ENCODE measurements around the gene OSBPL5. TPM values are rescaled to one million over a fixed set of nuclear protein-coding genes. Genes with fewer than 3 reads are reported as not detected.

Gene OSBPL5
- total and polyA plus RNA-seq, 10 donors: 5.1 to 91.2 (median 51.0) TPM

GRCh38 chr11:3051196-3052108 is 113.7 kb downstream of the OSBPL5 start:
- WGBS, 5 donors: 72 to 84% (median 77%) methylated on average over 13 of the region's 13 CpGs
- Histone ChIP-seq H3K27me3 (replicated peaks in 1 of 7) (no peaks in the 10 kb centered on the region), H3K4me1 (peaks cover 8 to 85% (median 58%) of the 10 kb centered on the region in 6 donors), H3K9me3 (no peaks in the 10 kb centered on the region), H3K36me3 (peaks cover 0 to 49% (median 6%) of the 10 kb centered on the region in 6 donors), H3K4me3 (no peak overlapping the region), H3K27ac (peak overlapping the region in 1 of 8 donors; percentile 12)
- intact Hi-C loops (cut with DNase I; ENCODE audit: low total_unique reads): no loop called here
- TF ChIP-seq POLR2A (IDR thresholded peaks at IDR 0.05) (no peak), POLR2AphosphoS5 (IDR thresholded peaks at IDR 0.05) (no peak), CTCF (IDR thresholded peaks at IDR 0.05 in 8 of 11, conservative IDR thresholded peaks at IDR 0.05 in 3 of 11) (no peak)
- DNase-seq: peak; percentile 29

GRCh38 chr11:3050386-3051195 is 114.5 kb downstream of the OSBPL5 start:
- H3K27ac ChIP-seq: peak overlapping the region in 4 of 8 donors; percentile 68 to 87 (median 74)

GRCh38 chr11:3049430-3050243 is 115.5 kb downstream of the OSBPL5 start:
- H3K4me3 ChIP-seq: peak overlapping the region in 1 of 8 donors; percentile 30
- DNase-seq: peak; percentile 92
- peaks cover 0 to 74% (median 41%) of the 10 kb centered on the region in 6 donors for H3K4me1 ChIP-seq
- intact Hi-C loops (cut with DNase I; ENCODE audit: low total_unique reads): no loop called here
- H3K27me3 ChIP-seq (replicated peaks in 1 of 7): no peaks in the 10 kb centered on the region
- H3K9me3 ChIP-seq: no peaks in the 10 kb centered on the region
- TF ChIP-seq POLR2A (IDR thresholded peaks at IDR 0.05): no peak
- TF ChIP-seq POLR2AphosphoS5 (IDR thresholded peaks at IDR 0.05): peak; percentile 67 to 78 (median 74)
- TF ChIP-seq CTCF (IDR thresholded peaks at IDR 0.05 in 8 of 11, conservative IDR thresholded peaks at IDR 0.05 in 3 of 11): peak in 10 of 11 experiments; percentile 17 to 59 (median 34)
- H3K36me3 ChIP-seq: peaks cover 0 to 65% (median 19%) of the 10 kb centered on the region in 6 donors
- WGBS, 5 donors: 61 to 79% (median 65%) methylated on average over 14 to 18 of the region's 18 CpGs
- H3K27ac ChIP-seq: peak overlapping the region in 7 of 8 donors; percentile 4 to 87 (median 68)

More at GRCh38 chr11:3050386-3051195, 114.5 kb downstream of the OSBPL5 start:
- peak; percentile 72 for DNase-seq
- no peaks in the 10 kb centered on the region for H3K27me3 ChIP-seq (replicated peaks in 1 of 7)
- H3K4me1 ChIP-seq: peaks cover 0 to 84% (median 49%) of the 10 kb centered on the region in 6 donors
- H3K36me3 ChIP-seq: peaks cover 0 to 57% (median 11%) of the 10 kb centered on the region in 6 donors
- TF ChIP-seq CTCF (IDR thresholded peaks at IDR 0.05 in 8 of 11, conservative IDR thresholded peaks at IDR 0.05 in 3 of 11): no peak
- no peak for TF ChIP-seq POLR2AphosphoS5 (IDR thresholded peaks at IDR 0.05)
- no peak for TF ChIP-seq POLR2A (IDR thresholded peaks at IDR 0.05)
- no peaks in the 10 kb centered on the region for H3K9me3 ChIP-seq
- H3K4me3 ChIP-seq: peak overlapping the region in 1 of 8 donors; percentile 30
- WGBS, 5 donors: 93 to 96% (median 94%) methylated on average over 18 of the region's 18 CpGs
- intact Hi-C loops (cut with DNase I; ENCODE audit: low total_unique reads): no loop called here
